ENCODE results near the gene FARP1. TPM values are rescaled to one million over a fixed set of nuclear protein-coding genes. Genes with fewer than 3 reads are reported as not detected.

FARP1 gene, protein sequence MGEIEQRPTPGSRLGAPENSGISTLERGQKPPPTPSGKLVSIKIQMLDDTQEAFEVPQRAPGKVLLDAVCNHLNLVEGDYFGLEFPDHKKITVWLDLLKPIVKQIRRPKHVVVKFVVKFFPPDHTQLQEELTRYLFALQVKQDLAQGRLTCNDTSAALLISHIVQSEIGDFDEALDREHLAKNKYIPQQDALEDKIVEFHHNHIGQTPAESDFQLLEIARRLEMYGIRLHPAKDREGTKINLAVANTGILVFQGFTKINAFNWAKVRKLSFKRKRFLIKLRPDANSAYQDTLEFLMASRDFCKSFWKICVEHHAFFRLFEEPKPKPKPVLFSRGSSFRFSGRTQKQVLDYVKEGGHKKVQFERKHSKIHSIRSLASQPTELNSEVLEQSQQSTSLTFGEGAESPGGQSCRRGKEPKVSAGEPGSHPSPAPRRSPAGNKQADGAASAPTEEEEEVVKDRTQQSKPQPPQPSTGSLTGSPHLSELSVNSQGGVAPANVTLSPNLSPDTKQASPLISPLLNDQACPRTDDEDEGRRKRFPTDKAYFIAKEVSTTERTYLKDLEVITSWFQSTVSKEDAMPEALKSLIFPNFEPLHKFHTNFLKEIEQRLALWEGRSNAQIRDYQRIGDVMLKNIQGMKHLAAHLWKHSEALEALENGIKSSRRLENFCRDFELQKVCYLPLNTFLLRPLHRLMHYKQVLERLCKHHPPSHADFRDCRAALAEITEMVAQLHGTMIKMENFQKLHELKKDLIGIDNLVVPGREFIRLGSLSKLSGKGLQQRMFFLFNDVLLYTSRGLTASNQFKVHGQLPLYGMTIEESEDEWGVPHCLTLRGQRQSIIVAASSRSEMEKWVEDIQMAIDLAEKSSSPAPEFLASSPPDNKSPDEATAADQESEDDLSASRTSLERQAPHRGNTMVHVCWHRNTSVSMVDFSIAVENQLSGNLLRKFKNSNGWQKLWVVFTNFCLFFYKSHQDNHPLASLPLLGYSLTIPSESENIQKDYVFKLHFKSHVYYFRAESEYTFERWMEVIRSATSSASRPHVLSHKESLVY
- 10 to 100 TPM; 25.8 to 30.3 TPM for total RNA-seq

DNA sequence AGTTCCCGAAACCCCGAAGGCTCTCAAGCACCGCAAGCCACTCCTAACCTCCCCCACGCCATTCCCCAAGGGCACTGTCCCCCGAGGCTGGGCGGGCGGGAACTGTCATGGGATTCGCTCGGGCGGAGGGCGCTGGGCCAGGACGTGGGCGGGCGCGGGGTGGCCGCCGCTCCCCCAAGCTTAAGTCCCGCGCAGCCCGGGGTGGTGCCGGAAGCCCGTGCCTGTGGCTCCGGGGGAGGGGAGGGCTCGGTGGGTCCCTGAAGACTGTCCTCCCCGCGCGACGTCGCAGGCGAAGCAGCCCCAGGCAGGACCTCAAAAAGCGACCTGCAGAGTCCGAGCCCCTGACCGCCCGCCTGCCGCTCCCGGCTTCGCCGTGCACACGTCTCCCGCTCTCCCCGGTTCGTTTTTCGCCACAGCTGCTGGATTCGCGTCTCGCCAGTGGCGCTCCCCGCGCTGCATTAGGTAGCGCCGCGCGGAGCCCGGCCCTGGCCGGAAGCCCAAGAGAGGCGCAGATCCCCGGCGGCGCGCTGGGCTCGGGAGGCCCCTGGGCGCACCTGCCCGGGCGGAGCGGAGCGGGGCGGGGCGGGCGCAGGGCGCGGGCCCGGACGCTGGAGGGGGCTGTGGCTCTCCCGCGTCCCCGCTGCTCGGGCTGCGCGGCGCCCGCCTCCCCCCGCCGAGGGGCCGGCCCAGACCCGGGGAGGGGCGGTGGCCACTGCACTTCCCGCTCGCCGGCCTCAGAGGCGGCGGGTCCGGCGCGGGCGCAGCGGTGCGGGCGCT, at the start of gene FARP1:
Gene FARP1 (plus strand): TSS at position 715 of the 777 bp plus-strand sequence. CDS start 70,149 bp downstream, outside the sequence.

DNA sequence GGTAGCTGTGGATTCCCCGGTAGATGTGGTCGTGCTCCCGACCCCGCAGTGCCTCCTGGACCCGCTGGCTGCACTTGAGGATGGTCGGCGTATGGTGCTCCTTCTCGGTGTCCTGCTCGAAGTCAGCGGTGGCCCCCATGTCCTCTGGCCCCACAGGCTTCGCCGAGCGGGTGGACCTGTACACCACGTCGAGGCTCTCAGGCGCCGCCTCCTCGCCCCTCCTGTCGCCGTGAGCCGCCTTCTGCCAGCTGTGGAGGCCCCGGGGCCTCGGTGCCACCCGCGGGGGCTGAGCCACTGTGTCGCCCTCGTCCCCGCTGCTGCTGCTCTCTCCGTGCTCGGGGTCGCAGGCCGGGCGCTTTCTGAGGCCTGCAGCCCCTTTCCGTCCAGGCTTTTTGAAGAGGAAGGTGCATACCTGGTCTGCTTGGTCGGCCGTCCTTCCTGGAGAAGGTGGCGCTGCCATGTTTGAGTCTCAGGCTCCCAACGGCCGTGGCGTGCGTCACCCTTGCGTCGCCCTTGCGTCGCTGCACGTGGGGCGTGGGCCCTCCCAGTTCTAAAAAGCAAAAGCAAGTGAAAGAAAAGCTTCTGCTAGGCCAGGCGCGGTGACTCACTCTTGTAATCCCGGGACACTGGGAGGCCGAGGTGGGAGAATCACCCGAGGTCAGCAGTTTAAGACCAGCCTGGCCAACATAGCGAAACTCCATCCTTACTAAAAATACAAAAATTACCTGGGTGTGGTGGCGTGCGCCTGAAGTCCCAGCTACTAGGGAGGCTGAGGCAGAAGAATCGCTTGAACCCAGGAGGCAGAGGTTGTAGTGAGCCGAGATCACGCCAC, 34.1 kb downstream of the FARP1 start, which contains the start of gene RNF113B:
Gene RNF113B (minus strand): TSS at position 493 of the 832 bp plus-strand sequence. CDS start 33 bp downstream, at position 460.

Small RNAs within 50 kb of the gene (small RNA-seq; reads per million reads assigned to genes)
- 1.6 to 3.3 reads per million in 2 donors for gene MIR3170

Other genes with a start within 250 kb of the FARP1 start
- 100 to 1,000 TPM in 1 of 2 donors, 10 to 100 TPM in 1; 54.7 to 147 TPM for gene IPO5, start 189.4 kb upstream of the FARP1 start, total RNA-seq
- gene RNF113B, start 34.2 kb downstream of the FARP1 start, total RNA-seq, result not detected

Measured in melanocyte of skin (primary cell).